Measurements from ENCODE around the gene MLPH. TPM values are rescaled to one million over a fixed set of nuclear protein-coding genes. Genes with fewer than 3 reads are reported as not detected.

MLPH gene
- total and polyA plus RNA-seq, 2 of the 13 experiments (the other 11 are each of a cell fraction or from before 2014, with no cell fraction given), result 0.12 TPM; not detected in 1

DNA sequence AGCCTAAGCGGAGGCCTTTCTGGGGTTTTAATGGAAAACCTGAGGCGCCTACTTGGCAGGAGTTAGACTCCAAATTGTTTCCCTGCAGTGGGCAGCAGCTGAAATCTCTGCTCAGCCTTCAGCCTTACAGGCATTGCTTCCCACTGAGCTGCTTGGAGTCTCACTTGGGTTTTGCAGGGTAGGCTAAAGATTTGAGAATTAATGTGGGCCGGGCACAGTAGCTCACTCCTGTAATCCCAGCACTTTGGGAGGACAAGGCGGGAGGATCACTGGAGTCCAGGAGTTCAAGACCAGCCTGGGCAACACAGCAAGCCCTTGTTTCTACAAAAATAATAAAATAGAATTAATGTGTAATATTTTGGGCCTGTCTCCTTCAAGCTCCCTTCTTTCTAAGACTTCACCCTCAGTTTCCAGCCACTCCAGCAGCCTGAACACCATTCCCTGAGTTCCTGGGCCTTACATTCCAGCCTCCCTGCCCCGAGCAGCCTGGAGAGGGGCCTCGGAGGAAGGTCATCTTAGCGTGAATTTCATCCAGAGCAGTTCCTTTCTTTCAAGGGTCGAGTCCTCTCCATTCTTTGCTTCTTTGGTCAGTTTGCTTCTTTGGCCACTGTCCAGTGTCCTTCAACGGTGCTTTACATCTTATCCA, 112.5 kb downstream of the MLPH start:
- Histone ChIP-seq H3K4me3 (replicated peaks in 1 of 3; ENCODE audit: insufficient read depth in 1 of 3, low read depth in 2 of 3, low read length in 3 of 3) (peak overlapping the region; percentile 42 to 69 (median 51); a peak in 5 of 6 replicates), H3K4me1 (ENCODE audit: insufficient read depth, low read length) (peaks cover 99% of the 10 kb centered on the region), H3K79me2 (ENCODE audit: insufficient read depth, low read length) (peaks cover 7% of the 10 kb centered on the region), H3K36me3 (replicated peaks in 1 of 2; ENCODE audit: control insufficient read depth in 1 of 2, insufficient read depth in 2 of 2, low read length in 2 of 2) (no peaks in the 10 kb centered on the region), H2AFZ (ENCODE audit: low read length) (no peak overlapping the region), H3K27ac (ENCODE audit: extremely low read length, insufficient read depth, low read length) (peak overlapping the region; percentile 70), H3K9ac (ENCODE audit: insufficient read depth, low read depth, low read length) (peak overlapping the region; percentile 55), H3K4me2 (ENCODE audit: low read depth, low read length) (peak overlapping the region; percentile 93), H3K9me3 (ENCODE audit: low read length) (no peaks in the 10 kb centered on the region), H3K27me3 (ENCODE audit: control insufficient read depth in 1 of 2, insufficient read depth in 2 of 2, low read length in 2 of 2) (peaks cover 0 to 2% of the 10 kb centered on the region in 2 experiments; a peak in 1 of 5 replicates), H4K20me1 (ENCODE audit: insufficient read depth, low read length) (no peaks in the 10 kb centered on the region)
- DNase-seq (ENCODE audit: low spot score) (no peak), ATAC-seq (no peak), FAIRE-seq (no peak)
- intact Hi-C loops (cut with micrococcal nuclease; ENCODE audit: unreplicated experiment), result loop anchor here (2.0 kb wide), 1 partner anchor 15 kb away; no protein-coding TSS in a partner anchor
- CTCF ChIA-PET (ENCODE audit: low intra/inter-chr PET ratio, low total read pairs), result no interaction called here
- POLR2A ChIA-PET, result interaction anchor here (0.8 to 3.3 kb wide), 3 partner anchors 9 to 18 kb away, joined by 3 to 40 read pairs (median 13); partner anchors contain the start of gene RAB17
- in situ Hi-C loops (cut with HindIII; ENCODE audit: extremely low pct_ligation_motif_present, low pct_unique_long_range_greater_than_20kb), result loop anchor here (5.0 kb wide), 1 partner anchor 143 kb away; no protein-coding TSS in a partner anchor
- TSS peak; percentile 54 for BruUV-seq (replicated peaks)
- WGBS (ENCODE audit: low lambda C conversion rate), result 72% methylated on average over 9 of the region's 9 CpGs
- TF ChIP-seq PCBP2 (optimal IDR thresholded peaks at IDR 0.05; ENCODE audit: low read depth, low read length, poor library complexity, severe bottlenecking), result no peak
- peak; percentile 24 for TF ChIP-seq TEAD3 (CRISPR knock-in tag; optimal IDR thresholded peaks at IDR 0.05; ENCODE audit: borderline replicate concordance)
- TF ChIP-seq ZSCAN30 (CRISPR knock-in tag; IDR thresholded peaks at IDR 0.05), result 0 out of 2 replicates have a peak, but pooled peaks have one; percentile 7
- TF ChIP-seq ZNF530 (CRISPR knock-in tag; IDR thresholded peaks at IDR 0.05; ENCODE audit: low read depth), result no peak
- TF ChIP-seq ZNF121 (CRISPR knock-in tag; IDR thresholded peaks at IDR 0.05), result no peak
- no peak for TF ChIP-seq WIZ (CRISPR knock-in tag; IDR thresholded peaks at IDR 0.05)
- no peak for TF ChIP-seq ZNF572 (CRISPR knock-in tag; IDR thresholded peaks at IDR 0.05)
- TF ChIP-seq, protein P1, sequence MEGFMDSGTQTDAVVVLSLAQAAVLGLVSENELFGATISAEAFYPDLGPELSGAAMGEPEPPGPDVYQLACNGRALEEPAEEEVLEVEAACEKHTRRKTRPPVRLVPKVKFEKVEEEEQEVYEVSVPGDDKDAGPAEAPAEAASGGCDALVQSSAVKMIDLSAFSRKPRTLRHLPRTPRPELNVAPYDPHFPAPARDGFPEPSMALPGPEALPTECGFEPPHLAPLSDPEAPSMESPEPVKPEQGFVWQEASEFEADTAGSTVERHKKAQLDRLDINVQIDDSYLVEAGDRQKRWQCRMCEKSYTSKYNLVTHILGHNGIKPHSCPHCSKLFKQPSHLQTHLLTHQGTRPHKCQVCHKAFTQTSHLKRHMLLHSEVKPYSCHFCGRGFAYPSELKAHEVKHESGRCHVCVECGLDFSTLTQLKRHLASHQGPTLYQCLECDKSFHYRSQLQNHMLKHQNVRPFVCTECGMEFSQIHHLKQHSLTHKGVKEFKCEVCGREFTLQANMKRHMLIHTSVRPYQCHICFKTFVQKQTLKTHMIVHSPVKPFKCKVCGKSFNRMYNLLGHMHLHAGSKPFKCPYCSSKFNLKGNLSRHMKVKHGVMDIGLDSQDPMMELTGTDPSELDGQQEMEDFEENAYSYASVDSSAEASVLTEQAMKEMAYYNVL (CRISPR knock-in tag; IDR thresholded peaks at IDR 0.05; ENCODE audit: borderline replicate concordance), result no peak
- TF ChIP-seq, protein P2, sequence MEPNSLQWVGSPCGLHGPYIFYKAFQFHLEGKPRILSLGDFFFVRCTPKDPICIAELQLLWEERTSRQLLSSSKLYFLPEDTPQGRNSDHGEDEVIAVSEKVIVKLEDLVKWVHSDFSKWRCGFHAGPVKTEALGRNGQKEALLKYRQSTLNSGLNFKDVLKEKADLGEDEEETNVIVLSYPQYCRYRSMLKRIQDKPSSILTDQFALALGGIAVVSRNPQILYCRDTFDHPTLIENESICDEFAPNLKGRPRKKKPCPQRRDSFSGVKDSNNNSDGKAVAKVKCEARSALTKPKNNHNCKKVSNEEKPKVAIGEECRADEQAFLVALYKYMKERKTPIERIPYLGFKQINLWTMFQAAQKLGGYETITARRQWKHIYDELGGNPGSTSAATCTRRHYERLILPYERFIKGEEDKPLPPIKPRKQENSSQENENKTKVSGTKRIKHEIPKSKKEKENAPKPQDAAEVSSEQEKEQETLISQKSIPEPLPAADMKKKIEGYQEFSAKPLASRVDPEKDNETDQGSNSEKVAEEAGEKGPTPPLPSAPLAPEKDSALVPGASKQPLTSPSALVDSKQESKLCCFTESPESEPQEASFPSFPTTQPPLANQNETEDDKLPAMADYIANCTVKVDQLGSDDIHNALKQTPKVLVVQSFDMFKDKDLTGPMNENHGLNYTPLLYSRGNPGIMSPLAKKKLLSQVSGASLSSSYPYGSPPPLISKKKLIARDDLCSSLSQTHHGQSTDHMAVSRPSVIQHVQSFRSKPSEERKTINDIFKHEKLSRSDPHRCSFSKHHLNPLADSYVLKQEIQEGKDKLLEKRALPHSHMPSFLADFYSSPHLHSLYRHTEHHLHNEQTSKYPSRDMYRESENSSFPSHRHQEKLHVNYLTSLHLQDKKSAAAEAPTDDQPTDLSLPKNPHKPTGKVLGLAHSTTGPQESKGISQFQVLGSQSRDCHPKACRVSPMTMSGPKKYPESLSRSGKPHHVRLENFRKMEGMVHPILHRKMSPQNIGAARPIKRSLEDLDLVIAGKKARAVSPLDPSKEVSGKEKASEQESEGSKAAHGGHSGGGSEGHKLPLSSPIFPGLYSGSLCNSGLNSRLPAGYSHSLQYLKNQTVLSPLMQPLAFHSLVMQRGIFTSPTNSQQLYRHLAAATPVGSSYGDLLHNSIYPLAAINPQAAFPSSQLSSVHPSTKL (CRISPR knock-in tag; IDR thresholded peaks at IDR 0.05), result no peak
- TF ChIP-seq TARDBP (CRISPR knock-in tag; IDR thresholded peaks at IDR 0.05), result no peak
- TF ChIP-seq FOXA1 (IDR thresholded peaks at IDR 0.05), result no peak
- TF ChIP-seq FOXA1 (CRISPR knock-in tag; IDR thresholded peaks at IDR 0.05), result no peak
- no peak for TF ChIP-seq MIER3 (CRISPR knock-in tag; IDR thresholded peaks at IDR 0.05; ENCODE audit: borderline replicate concordance)
- TF ChIP-seq TCF12 (IDR thresholded peaks at IDR 0.05), result no peak
- TF ChIP-seq TCF12 (CRISPR knock-in tag; IDR thresholded peaks at IDR 0.05), result 0 out of 2 replicates have a peak, but pooled peaks have one; percentile 49
- 0 out of 2 replicates have a peak, but pooled peaks have one; percentile 44 for TF ChIP-seq CAMTA2 (CRISPR knock-in tag; IDR thresholded peaks at IDR 0.05; ENCODE audit: borderline replicate concordance)
- TF ChIP-seq, protein P3, sequence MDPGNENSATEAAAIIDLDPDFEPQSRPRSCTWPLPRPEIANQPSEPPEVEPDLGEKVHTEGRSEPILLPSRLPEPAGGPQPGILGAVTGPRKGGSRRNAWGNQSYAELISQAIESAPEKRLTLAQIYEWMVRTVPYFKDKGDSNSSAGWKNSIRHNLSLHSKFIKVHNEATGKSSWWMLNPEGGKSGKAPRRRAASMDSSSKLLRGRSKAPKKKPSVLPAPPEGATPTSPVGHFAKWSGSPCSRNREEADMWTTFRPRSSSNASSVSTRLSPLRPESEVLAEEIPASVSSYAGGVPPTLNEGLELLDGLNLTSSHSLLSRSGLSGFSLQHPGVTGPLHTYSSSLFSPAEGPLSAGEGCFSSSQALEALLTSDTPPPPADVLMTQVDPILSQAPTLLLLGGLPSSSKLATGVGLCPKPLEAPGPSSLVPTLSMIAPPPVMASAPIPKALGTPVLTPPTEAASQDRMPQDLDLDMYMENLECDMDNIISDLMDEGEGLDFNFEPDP (CRISPR knock-in tag; conservative IDR thresholded peaks at IDR 0.05), result peak; percentile 89; the same call in 1 of the 2 replicates
